ENCODE results near the gene MASP1.

- no peak for TF ChIP-seq CTCF (IDR thresholded peaks at IDR 0.05)
- no peak for TF ChIP-seq POLR2A (IDR thresholded peaks at IDR 0.05)
These were observed 83.9 kb downstream of the MASP1 start for GRCh38 chr3:187207624-187208023.
